Parathyroid adenoma (tissue), 2 donors: ENCODE data around the gene ANKRD44.

ENCODE experiments used
- H2AFZ ChIP-seq: fragments of 300-600 bp; sonication (generic); one replicate; pipeline ENCODE4 v1.7.0; 2017; ENCODE audit warnings: antibody characterized with exemption, mild to moderate bottlenecking
- H3K27ac ChIP-seq: fragments of 300-600 bp; sonication (generic); one replicate; pipeline ENCODE4 v1.7.0; 2017
- H3K27me3 ChIP-seq: fragments of 300-600 bp; sonication (generic); one replicate; pipeline ENCODE4 v1.7.0; 2017; ENCODE audit warnings: low read length; ENCODE audit not compliant: control insufficient read depth, insufficient read depth
- H3K36me3 ChIP-seq: fragments of 300-600 bp; sonication (generic); one replicate; pipeline ENCODE4 v1.7.0; 2017; ENCODE audit warnings: low read length; ENCODE audit not compliant: control insufficient read depth, insufficient read depth
- H3K4me1 ChIP-seq: fragments of 300-600 bp; sonication (generic); one replicate; pipeline ENCODE4 v1.7.0; 2017; ENCODE audit warnings: control low read depth
- H3K4me2 ChIP-seq: fragments of 300-600 bp; sonication (generic); one replicate; pipeline ENCODE4 v1.7.0; 2017; ENCODE audit warnings: low read length
- H3K4me3 ChIP-seq: fragments of 300-600 bp; sonication (generic); one replicate; pipeline ENCODE4 v1.7.0; 2017; ENCODE audit warnings: low read depth, low read length
- H3K79me2 ChIP-seq: fragments of 300-600 bp; sonication (generic); one replicate; pipeline ENCODE4 v1.7.0; 2017; ENCODE audit warnings: control low read depth
- H3K9ac ChIP-seq: fragments of 300-600 bp; sonication (generic); one replicate; pipeline ENCODE4 v1.7.0; 2017; ENCODE audit warnings: mild to moderate bottlenecking
- H3K9me3 ChIP-seq: fragments of 300-600 bp; sonication (generic); one replicate; pipeline ENCODE4 v1.7.0; 2017; ENCODE audit warnings: low read length; ENCODE audit not compliant: control insufficient read depth
- TF ChIP-seq, protein P1 (sequence below): fragments of 300-600 bp; sonication (generic); IDR thresholded peaks from one replicate; pipeline ENCODE4 v1.7.0; 2017; ENCODE audit warnings: antibody characterized with exemption, mild to moderate bottlenecking
- donor health status: primary hyperparathyroidism.

ANKRD44 gene

DNA sequence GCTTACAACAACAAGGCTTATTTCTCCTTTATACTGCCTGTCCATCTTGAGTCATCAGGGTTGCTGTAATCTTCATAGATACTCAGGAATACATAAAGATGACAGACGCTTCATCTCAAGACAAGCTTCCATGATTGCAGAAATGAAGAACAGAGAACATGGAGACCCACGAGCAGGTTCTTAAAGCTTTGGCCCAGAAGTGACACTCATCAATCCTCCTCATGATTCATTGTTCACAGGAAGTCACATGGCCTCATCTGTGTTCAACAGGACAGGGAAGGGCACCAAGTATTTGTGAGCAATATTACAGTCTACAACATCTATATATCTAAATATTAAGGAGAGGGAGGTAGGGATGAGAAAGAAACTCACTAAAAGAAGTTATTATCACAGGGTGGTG is 347.5 kb downstream of the ANKRD44 start:
- no peak overlapping the region for H3K27ac ChIP-seq
- no peak overlapping the region for H3K9ac ChIP-seq
- H3K36me3 ChIP-seq: no peaks in the 10 kb centered on the region
- no peaks in the 10 kb centered on the region for H3K27me3 ChIP-seq
- no peaks in the 10 kb centered on the region for H3K4me1 ChIP-seq
- H3K4me3 ChIP-seq: no peak overlapping the region
- H3K79me2 ChIP-seq: no peaks in the 10 kb centered on the region
- no peak overlapping the region for H3K4me2 ChIP-seq
- TF ChIP-seq, protein P1, sequence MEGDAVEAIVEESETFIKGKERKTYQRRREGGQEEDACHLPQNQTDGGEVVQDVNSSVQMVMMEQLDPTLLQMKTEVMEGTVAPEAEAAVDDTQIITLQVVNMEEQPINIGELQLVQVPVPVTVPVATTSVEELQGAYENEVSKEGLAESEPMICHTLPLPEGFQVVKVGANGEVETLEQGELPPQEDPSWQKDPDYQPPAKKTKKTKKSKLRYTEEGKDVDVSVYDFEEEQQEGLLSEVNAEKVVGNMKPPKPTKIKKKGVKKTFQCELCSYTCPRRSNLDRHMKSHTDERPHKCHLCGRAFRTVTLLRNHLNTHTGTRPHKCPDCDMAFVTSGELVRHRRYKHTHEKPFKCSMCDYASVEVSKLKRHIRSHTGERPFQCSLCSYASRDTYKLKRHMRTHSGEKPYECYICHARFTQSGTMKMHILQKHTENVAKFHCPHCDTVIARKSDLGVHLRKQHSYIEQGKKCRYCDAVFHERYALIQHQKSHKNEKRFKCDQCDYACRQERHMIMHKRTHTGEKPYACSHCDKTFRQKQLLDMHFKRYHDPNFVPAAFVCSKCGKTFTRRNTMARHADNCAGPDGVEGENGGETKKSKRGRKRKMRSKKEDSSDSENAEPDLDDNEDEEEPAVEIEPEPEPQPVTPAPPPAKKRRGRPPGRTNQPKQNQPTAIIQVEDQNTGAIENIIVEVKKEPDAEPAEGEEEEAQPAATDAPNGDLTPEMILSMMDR: no peak
- H3K9me3 ChIP-seq: no peaks in the 10 kb centered on the region
- H2AFZ ChIP-seq: no peak overlapping the region

DNA sequence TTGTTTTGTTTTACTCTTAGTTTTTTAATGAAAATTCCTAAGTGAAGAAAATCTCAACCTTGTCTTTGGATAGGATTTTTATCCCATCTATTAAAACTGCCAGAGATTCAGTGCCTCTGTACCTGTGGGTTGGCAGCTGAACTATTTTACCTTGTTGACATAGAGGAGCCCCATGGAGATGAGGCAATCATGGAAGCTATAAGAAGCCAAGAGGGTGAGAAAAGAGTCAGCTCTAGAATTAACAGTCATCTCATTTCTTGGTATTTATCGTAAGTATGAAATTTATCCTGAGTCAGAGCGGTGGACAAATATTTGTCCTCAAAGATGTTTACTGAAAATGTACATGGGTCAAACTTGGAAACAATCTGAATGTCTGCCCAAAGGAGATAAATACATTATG is 348.3 kb downstream of the ANKRD44 start:
- no peak overlapping the region for H2AFZ ChIP-seq
- no peaks in the 10 kb centered on the region for H3K4me1 ChIP-seq
- H3K4me3 ChIP-seq: no peak overlapping the region
- TF ChIP-seq, protein P1: no peak
- no peaks in the 10 kb centered on the region for H3K27me3 ChIP-seq
- no peak overlapping the region for H3K27ac ChIP-seq
- no peak overlapping the region for H3K4me2 ChIP-seq
- no peaks in the 10 kb centered on the region for H3K36me3 ChIP-seq
- H3K9me3 ChIP-seq: no peaks in the 10 kb centered on the region
- H3K9ac ChIP-seq: no peak overlapping the region
- no peaks in the 10 kb centered on the region for H3K79me2 ChIP-seq

DNA sequence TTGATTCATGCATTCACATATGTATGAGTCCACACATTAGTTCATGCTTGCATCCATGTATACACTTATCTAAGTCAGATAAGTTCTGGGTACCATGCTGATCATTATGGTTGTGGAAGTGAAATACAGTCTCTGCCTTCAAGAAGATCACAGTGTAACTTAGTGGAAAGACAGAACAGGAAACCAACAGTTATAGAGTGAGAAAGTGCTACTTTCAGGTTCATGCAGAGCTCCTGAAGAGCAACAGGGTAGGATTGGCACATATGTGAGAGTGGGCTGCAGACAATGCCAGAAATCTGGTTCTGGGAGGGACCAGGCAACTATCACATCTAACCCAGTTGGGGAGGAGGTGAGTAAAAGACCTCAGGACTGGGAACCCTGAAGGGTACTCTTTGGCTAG is 348.7 kb downstream of the ANKRD44 start:
- H2AFZ ChIP-seq: no peak overlapping the region
- H3K36me3 ChIP-seq: no peaks in the 10 kb centered on the region
- no peak overlapping the region for H3K4me3 ChIP-seq
- TF ChIP-seq, protein P1: no peak
- H3K9me3 ChIP-seq: no peaks in the 10 kb centered on the region
- H3K4me1 ChIP-seq: no peaks in the 10 kb centered on the region
- no peaks in the 10 kb centered on the region for H3K27me3 ChIP-seq
- H3K79me2 ChIP-seq: no peaks in the 10 kb centered on the region
- no peak overlapping the region for H3K4me2 ChIP-seq
- no peak overlapping the region for H3K27ac ChIP-seq
- no peak overlapping the region for H3K9ac ChIP-seq

DNA sequence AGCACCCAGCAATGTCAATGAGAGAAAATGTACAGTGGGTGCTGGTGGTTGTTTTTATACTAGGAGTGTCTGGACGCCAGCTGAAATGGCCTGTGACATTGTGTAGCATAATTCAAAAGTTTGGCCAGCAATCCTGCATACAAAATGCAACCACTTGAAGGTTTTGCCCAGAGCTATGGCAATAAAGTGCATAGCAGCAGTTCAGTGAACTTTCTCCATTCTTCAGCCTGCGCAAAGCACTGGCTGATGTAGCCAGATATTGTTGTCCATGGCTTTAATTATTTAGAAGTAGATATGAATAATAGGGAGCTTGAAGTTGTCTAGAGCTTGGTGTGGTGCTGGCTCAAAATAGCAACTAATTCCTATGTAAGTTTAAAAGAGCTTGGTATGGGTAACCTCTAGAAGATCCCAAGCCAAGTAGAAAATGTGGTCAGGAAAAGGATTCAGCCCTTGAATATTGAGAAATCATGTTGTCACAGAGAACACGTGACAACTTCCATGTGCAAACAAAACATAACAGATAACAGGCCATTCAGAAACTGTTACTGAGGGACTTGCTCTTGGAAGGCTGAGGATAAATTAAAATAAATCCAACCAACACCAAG is 350.7 kb downstream of the ANKRD44 start:
- no peaks in the 10 kb centered on the region for H3K27me3 ChIP-seq
- TF ChIP-seq, protein P1: no peak

DNA sequence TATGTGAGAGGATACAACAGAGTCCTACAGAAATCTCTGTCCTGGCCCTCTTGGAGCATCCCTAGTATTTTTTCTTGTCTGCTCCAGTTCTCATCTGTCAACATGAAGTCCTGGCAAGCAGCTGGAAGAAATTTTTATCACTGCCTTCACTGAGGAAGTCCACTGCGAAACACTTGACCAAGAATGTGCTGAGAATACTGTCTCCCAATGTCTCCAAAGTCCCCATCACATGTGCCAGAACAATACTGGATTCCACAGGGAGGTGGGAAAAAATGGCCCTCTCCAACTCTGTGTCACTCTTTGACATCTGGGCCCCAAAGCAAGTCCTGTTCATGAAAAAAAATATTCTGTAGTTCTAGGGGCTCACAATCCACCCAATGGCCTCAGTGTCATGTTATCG is 351.3 kb downstream of the ANKRD44 start:
- Histone ChIP-seq H3K27me3 (no peaks in the 10 kb centered on the region), H3K79me2 (no peaks in the 10 kb centered on the region), H3K4me2 (no peak overlapping the region), H3K4me3 (no peak overlapping the region), H3K9ac (no peak overlapping the region), H3K36me3 (no peaks in the 10 kb centered on the region), H2AFZ (no peak overlapping the region), H3K9me3 (no peaks in the 10 kb centered on the region), H3K4me1 (no peaks in the 10 kb centered on the region), H3K27ac (no peak overlapping the region)
- TF ChIP-seq, protein P1: no peak

More for the DNA sequence above, 350.7 kb downstream of the ANKRD44 start:
- Histone ChIP-seq H3K36me3 (no peaks in the 10 kb centered on the region), H3K4me1 (no peaks in the 10 kb centered on the region), H3K4me2 (no peak overlapping the region), H3K9ac (no peak overlapping the region), H3K27ac (no peak overlapping the region), H3K4me3 (no peak overlapping the region), H2AFZ (no peak overlapping the region), H3K9me3 (no peaks in the 10 kb centered on the region), H3K79me2 (no peaks in the 10 kb centered on the region)
